Stimulated activated naive B cell treated with anti-CD40 and anti-IgM and Interleukin-4, amounts not matched to agents 10 μg/mL and 1 μg/mL and 100 μg/mL, for 72 hours (primary cell): ENCODE data around the gene NGB.

ENCODE experiments used
- ATAC-seq, 2 donors: fragments of 150-1000 bp; cut with Tn5 transposase; replicated peaks; 2 replicates each; pipeline ENCODE4 v1.10.0; 2021; ENCODE audit warnings: moderate library complexity in 1 of 2
- DNase-seq: peaks from one replicate; pipeline ENCODE4 v3.0.0; 2021
- H3K27ac Mint-ChIP-seq: one replicate; pipeline ENCODE4 v1.8.0; 2022; ENCODE audit warnings: mild to moderate bottlenecking, mixed read lengths
- H3K27me3 Mint-ChIP-seq, 2 donors: one replicate each; pipeline ENCODE4 v1.8.0; 2022; ENCODE audit warnings: mixed read lengths in 2 of 2
- H3K36me3 Mint-ChIP-seq, 2 donors: one replicate each; pipeline ENCODE4 v1.8.0; 2022; ENCODE audit warnings: mixed read lengths in 2 of 2, mild to moderate bottlenecking in 1 of 2
- H3K4me1 Mint-ChIP-seq, 2 donors: one replicate each; pipeline ENCODE4 v1.8.0; 2022; ENCODE audit warnings: mixed read lengths in 2 of 2, mild to moderate bottlenecking in 1 of 2
- H3K4me3 Mint-ChIP-seq, 2 donors: one replicate each; pipeline ENCODE4 v1.8.0; 2022; ENCODE audit warnings: mild to moderate bottlenecking in 2 of 2, mixed read lengths in 2 of 2, moderate library complexity in 1 of 2
- H3K9me3 Mint-ChIP-seq, 2 donors: one replicate each; pipeline ENCODE4 v1.8.0; 2022; ENCODE audit warnings: mixed read lengths in 2 of 2, mild to moderate bottlenecking in 1 of 2

Gene NGB

GRCh38 chr14:77245820-77246219, 25.2 kb downstream of the NGB start:
- Mint-ChIP-seq H3K9me3 (no peaks in the 10 kb centered on the region), H3K27ac (no peak overlapping the region), H3K4me3 (no peak overlapping the region), H3K4me1 (peaks cover 30 to 43% of the 10 kb centered on the region in 2 donors), H3K27me3 (no peaks in the 10 kb centered on the region), H3K36me3 (peaks cover 3 to 6% of the 10 kb centered on the region in 2 donors)
- ATAC-seq (no peak), DNase-seq (no peak)

- Mint-ChIP-seq H3K27ac (peak overlapping the region; percentile 32), H3K36me3 (peaks cover 3% of the 10 kb centered on the region in 2 donors), H3K4me3 (peak overlapping the region in 1 of 2 donors; percentile 2), H3K27me3 (no peaks in the 10 kb centered on the region), H3K4me1 (peaks cover 32 to 43% of the 10 kb centered on the region in 2 donors), H3K9me3 (no peaks in the 10 kb centered on the region)
- ATAC-seq, result peak; percentile 93 to 94
- DNase-seq, result peak; percentile 80
Observed at GRCh38 chr14:77243853-77244252, 27.2 kb downstream of the NGB start.

- Mint-ChIP-seq H3K36me3 (peaks cover 0 to 3% of the 10 kb centered on the region in 2 donors), H3K27ac (no peak overlapping the region), H3K27me3 (no peaks in the 10 kb centered on the region), H3K4me3 (peak overlapping the region in 1 of 2 donors; percentile 12), H3K9me3 (no peaks in the 10 kb centered on the region), H3K4me1 (peaks cover 32 to 43% of the 10 kb centered on the region in 2 donors)
- DNase-seq, result no peak
- ATAC-seq, result no peak
Observed at GRCh38 chr14:77242752-77243151, 28.3 kb downstream of the NGB start.

GRCh38 chr14:77241955-77242354, 29.1 kb downstream of the NGB start:
- Mint-ChIP-seq H3K27me3 (no peaks in the 10 kb centered on the region), H3K27ac (no peak overlapping the region), H3K9me3 (no peaks in the 10 kb centered on the region), H3K36me3 (peaks cover 0 to 3% of the 10 kb centered on the region in 2 donors), H3K4me3 (no peak overlapping the region), H3K4me1 (peaks cover 32 to 43% of the 10 kb centered on the region in 2 donors)
- no peak for DNase-seq
- ATAC-seq, result no peak

GRCh38 chr14:77240336-77240915, 30.6 kb downstream of the NGB start:
- peaks cover 26 to 43% of the 10 kb centered on the region in 2 donors for H3K4me1 Mint-ChIP-seq
- no peaks in the 10 kb centered on the region for H3K9me3 Mint-ChIP-seq
- H3K36me3 Mint-ChIP-seq, result no peaks in the 10 kb centered on the region
- ATAC-seq (no peak), DNase-seq (no peak)
- no peak overlapping the region for H3K4me3 Mint-ChIP-seq
- no peaks in the 10 kb centered on the region for H3K27me3 Mint-ChIP-seq
- no peak overlapping the region for H3K27ac Mint-ChIP-seq

DNA sequence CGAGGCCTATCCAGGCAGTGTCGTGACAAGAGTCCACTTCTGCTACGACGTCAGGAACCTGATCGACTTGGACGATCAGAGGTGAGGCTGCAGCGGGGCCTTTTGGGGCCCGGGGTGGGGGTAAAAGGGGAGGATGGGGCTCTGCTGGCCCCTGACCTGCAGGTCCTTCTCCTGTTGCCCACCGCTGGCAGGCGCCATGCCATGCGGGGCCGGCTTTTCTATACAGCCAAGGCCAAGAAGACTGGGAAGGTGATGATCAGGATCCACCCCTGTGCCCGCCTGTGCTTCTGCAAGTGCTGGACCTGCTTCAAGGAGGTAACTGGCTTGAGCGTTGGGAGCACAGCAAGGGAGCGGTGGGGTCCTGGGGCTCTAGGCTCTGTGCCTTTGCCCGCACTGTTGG, 31.6 kb downstream of the NGB start:
- no peak overlapping the region for H3K27ac Mint-ChIP-seq
- no peak for ATAC-seq
- H3K4me1 Mint-ChIP-seq, result peaks cover 24 to 35% of the 10 kb centered on the region in 2 donors
- no peaks in the 10 kb centered on the region for H3K36me3 Mint-ChIP-seq
- no peaks in the 10 kb centered on the region for H3K9me3 Mint-ChIP-seq
- H3K27me3 Mint-ChIP-seq, result no peaks in the 10 kb centered on the region
- no peak overlapping the region for H3K4me3 Mint-ChIP-seq
- no peak for DNase-seq

GRCh38 chr14:77238996-77239395, 32.0 kb downstream of the NGB start:
- DNase-seq (no peak), ATAC-seq (no peak)
- Mint-ChIP-seq H3K27ac (no peak overlapping the region), H3K9me3 (no peaks in the 10 kb centered on the region), H3K4me3 (no peak overlapping the region), H3K4me1 (peaks cover 20 to 31% of the 10 kb centered on the region in 2 donors), H3K27me3 (no peaks in the 10 kb centered on the region), H3K36me3 (no peaks in the 10 kb centered on the region)

DNA sequence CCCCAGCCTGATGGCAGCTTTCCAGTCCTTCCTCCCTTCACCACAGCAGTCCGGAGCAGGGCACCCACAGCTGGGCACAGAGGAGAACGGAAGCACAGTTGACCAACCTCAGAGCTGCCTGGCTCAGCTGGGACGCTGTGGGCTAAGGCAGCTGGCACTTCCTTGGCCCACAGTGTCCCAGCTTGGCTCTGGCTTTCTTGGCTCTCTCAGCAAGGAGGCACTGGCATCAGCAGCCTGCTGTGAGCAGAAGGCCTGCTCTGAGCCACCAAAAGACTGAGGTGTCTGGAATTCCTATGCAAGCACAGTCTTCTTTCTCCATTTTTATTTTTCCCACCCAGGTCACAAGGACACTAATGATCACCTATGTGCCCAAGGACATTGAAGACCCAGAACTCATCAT, 32.6 kb downstream of the NGB start:
- no peak overlapping the region for H3K27ac Mint-ChIP-seq
- no peak for DNase-seq
- peaks cover 15 to 25% of the 10 kb centered on the region in 2 donors for H3K4me1 Mint-ChIP-seq
- H3K4me3 Mint-ChIP-seq, result no peak overlapping the region
- no peak for ATAC-seq
- peaks cover 0 to 5% of the 10 kb centered on the region in 2 donors for H3K27me3 Mint-ChIP-seq
- no peaks in the 10 kb centered on the region for H3K9me3 Mint-ChIP-seq
- no peaks in the 10 kb centered on the region for H3K36me3 Mint-ChIP-seq

DNA sequence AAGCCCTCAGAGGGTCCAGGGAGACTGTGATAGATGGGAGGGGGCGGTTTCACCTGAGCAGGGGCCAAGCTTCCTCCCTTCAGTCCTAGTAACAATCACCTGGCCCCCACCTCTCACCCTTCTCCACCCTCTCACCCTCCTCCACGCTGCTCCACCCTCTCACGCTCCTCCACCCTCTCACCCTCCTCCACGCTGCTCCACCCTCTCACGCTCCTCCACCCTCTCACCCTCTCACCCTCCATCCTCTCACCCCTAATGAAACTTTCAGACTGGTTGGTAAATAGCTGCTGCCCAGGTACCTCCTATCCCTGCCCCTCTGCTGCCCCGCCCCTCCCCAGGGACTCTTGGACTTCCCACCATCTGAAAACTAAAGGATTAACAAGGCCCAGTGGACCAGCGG, 34.2 kb downstream of the NGB start:
- no peak for DNase-seq
- H3K27ac Mint-ChIP-seq, result no peak overlapping the region
- peaks cover 0 to 7% of the 10 kb centered on the region in 2 donors for H3K27me3 Mint-ChIP-seq
- no peaks in the 10 kb centered on the region for H3K9me3 Mint-ChIP-seq
- no peak overlapping the region for H3K4me3 Mint-ChIP-seq
- H3K36me3 Mint-ChIP-seq, result no peaks in the 10 kb centered on the region
- no peak for ATAC-seq
- peaks cover 4 to 9% of the 10 kb centered on the region in 2 donors for H3K4me1 Mint-ChIP-seq

- DNase-seq, result no peak
- Mint-ChIP-seq H3K4me1 (no peaks in the 10 kb centered on the region), H3K9me3 (peaks cover 0 to 1% of the 10 kb centered on the region in 2 donors), H3K27me3 (peaks cover 0 to 7% of the 10 kb centered on the region in 2 donors), H3K36me3 (no peaks in the 10 kb centered on the region), H3K4me3 (no peak overlapping the region), H3K27ac (no peak overlapping the region)
- ATAC-seq, result no peak
Observed at GRCh38 chr14:77231721-77232120, 39.3 kb downstream of the NGB start.

GRCh38 chr14:77230914-77231313, 40.1 kb downstream of the NGB start:
- no peak overlapping the region for H3K27ac Mint-ChIP-seq
- peaks cover 0 to 1% of the 10 kb centered on the region in 2 donors for H3K9me3 Mint-ChIP-seq
- DNase-seq (no peak), ATAC-seq (no peak)
- H3K27me3 Mint-ChIP-seq, result peaks cover 0 to 7% of the 10 kb centered on the region in 2 donors
- no peak overlapping the region for H3K4me3 Mint-ChIP-seq
- no peaks in the 10 kb centered on the region for H3K36me3 Mint-ChIP-seq
- H3K4me1 Mint-ChIP-seq, result no peaks in the 10 kb centered on the region

- Mint-ChIP-seq H3K27me3 (no peaks in the 10 kb centered on the region), H3K4me3 (no peak overlapping the region), H3K9me3 (peaks cover 0 to 1% of the 10 kb centered on the region in 2 donors), H3K36me3 (no peaks in the 10 kb centered on the region), H3K27ac (no peak overlapping the region), H3K4me1 (no peaks in the 10 kb centered on the region)
- ATAC-seq (no peak), DNase-seq (no peak)
Observed at GRCh38 chr14:77228056-77228455, 43.0 kb downstream of the NGB start.

- Mint-ChIP-seq H3K4me3 (no peak overlapping the region), H3K27me3 (no peaks in the 10 kb centered on the region), H3K9me3 (peaks cover 0 to 5% of the 10 kb centered on the region in 2 donors), H3K27ac (no peak overlapping the region), H3K36me3 (no peaks in the 10 kb centered on the region), H3K4me1 (peaks cover 0 to 4% of the 10 kb centered on the region in 2 donors)
- DNase-seq (no peak), ATAC-seq (no peak)
Observed at GRCh38 chr14:77225892-77226557, 45.0 kb downstream of the NGB start.

- no peak for ATAC-seq
- no peak overlapping the region for H3K27ac Mint-ChIP-seq
- H3K36me3 Mint-ChIP-seq, result no peaks in the 10 kb centered on the region
- H3K27me3 Mint-ChIP-seq, result no peaks in the 10 kb centered on the region
- no peak overlapping the region for H3K4me3 Mint-ChIP-seq
- peaks cover 0 to 6% of the 10 kb centered on the region in 2 donors for H3K4me1 Mint-ChIP-seq
- peaks cover 0 to 5% of the 10 kb centered on the region in 2 donors for H3K9me3 Mint-ChIP-seq
- DNase-seq, result no peak
Observed at GRCh38 chr14:77225254-77225653, 45.8 kb downstream of the NGB start.

DNA sequence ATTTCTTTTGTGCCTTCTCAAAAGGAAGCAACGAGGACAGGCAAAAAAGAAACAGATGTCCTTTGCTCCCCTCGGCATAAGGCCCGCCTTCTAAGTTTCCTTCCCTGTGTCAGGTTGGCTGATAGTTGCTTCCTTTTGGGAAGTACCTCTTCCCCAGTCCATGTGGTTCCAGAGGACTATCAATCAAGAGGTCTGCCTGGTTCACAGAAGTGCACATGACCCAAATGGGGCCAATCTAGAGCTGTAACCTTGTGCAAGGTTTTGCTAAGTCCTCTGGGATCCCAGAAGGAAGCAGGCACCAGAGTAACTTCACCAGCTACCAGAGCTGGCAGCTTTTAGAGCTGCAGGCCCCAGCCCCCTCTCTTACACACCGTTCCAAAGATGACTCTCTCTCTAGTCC, 46.8 kb downstream of the NGB start:
- Mint-ChIP-seq H3K4me1 (peaks cover 0 to 7% of the 10 kb centered on the region in 2 donors), H3K27me3 (peaks cover 0 to 5% of the 10 kb centered on the region in 2 donors), H3K27ac (no peak overlapping the region), H3K9me3 (peaks cover 0 to 5% of the 10 kb centered on the region in 2 donors), H3K4me3 (no peak overlapping the region), H3K36me3 (no peaks in the 10 kb centered on the region)
- DNase-seq (no peak), ATAC-seq (no peak)
